GM19025 (cell line): Measurements from ENCODE around the gene ZNF556.
"Not testable (repeated sequence)": the region's sequence is repeated elsewhere in the genome, so short reads cannot be mapped to it uniquely, and the experiment has no call there.

ENCODE experiments used
- ATAC-seq: cut with Tn5 transposase; IDR thresholded peaks from one replicate; pipeline ENCODE4 v1.9.1; 2021; ENCODE audit warnings: mild to moderate bottlenecking, low read depth, moderate library complexity; ENCODE audit not compliant: unreplicated experiment

The ZNF556 gene

GRCh38 chr19:2852598-2852997 lies 14.5 kb upstream of the ZNF556 start:
- no peak for ATAC-seq

GRCh38 chr19:2853015-2853606 lies 14.0 kb upstream of the ZNF556 start:
- no peak for ATAC-seq

GRCh38 chr19:2854849-2855248 lies 12.3 kb upstream of the ZNF556 start:
- ATAC-seq, result no peak

GRCh38 chr19:2856457-2857050 lies 10.6 kb upstream of the ZNF556 start:
- ATAC-seq, result no peak

DNA sequence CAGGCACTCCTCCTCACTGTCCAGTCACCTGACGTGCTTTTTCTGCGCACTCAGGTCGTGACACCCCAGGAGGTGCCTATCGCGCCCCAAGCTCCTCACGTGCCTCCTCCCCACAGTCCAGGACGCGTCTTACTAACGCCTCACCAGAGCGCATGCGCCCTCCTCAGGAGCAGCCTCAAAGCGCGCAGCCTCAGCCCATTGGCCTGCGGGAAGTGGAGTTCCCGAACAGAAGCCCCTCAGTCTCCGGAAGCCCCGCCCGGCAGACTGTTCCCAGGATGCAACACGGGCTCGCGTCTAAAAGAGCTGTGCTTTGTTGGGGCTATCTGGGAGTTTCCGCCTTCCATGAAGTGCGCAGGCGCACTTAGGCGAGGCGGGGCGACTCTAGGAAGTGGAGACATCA lies 8.3 kb upstream of the ZNF556 start:
- no peak for ATAC-seq

GRCh38 chr19:2863816-2864215 lies 3.3 kb upstream of the ZNF556 start:
- no peak for ATAC-seq

DNA sequence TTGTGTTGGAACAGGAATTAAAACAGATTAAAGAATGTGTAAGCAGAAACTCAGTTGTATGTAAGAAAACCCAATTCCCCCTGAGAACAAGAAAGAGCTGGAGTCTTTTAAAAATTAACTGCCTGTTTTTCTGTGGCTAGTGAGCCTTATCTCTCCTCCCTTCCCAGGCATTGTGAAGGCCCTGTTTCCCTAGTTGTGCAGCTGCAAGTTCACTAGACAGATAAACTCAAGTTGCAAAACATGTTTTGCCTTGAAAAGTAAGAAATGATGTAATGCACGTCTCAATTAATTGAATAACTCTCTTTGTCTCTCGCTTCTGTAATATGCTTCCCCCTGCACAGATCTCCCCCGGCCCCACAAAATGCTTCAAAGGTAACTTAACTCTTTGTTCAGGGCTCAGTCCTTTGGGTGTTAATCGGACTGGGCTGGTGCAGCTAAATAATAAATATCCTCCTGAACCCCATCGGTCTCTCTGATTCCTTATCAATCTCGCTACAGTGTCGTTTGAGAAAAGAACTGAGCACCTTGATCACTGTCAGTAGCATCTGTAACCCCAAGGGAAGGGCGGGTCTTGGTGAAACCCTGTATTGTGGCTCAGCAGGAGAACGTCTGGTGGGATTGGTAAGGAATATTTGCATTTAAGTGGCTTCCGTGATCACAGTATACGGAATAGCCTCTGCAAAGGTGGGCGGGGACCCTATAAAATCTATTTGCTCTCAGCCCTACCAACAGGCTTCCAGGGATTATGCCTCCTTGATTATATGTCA lies 1.6 kb upstream of the ZNF556 start:
- no peak for ATAC-seq

GRCh38 chr19:2866495-2867024 lies 575 bp upstream of the ZNF556 start:
- ATAC-seq, result no peak

GRCh38 chr19:2869618-2870017 lies 2.5 kb downstream of the ZNF556 start:
- ATAC-seq, result no peak

DNA sequence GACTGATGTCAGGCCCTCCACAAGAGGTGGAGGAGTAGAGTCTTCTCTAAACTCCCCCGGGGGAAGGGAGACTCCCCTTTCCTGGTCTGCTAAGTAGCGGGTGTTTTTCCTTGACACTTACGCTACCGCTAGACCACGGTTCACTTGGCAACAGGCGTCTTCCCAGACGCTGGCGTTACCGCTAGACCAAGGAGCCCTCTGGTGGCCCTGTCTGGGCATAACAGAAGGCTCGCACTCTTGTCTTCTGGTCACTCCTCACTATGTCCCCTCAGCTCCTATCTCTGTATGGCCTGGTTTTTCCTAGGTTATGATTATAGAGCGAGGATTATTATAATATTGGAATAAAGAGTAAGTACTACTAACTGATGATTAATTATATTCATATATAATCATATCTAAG lies 5.0 kb downstream of the ZNF556 start:
- not testable (repeated sequence) for ATAC-seq

DNA sequence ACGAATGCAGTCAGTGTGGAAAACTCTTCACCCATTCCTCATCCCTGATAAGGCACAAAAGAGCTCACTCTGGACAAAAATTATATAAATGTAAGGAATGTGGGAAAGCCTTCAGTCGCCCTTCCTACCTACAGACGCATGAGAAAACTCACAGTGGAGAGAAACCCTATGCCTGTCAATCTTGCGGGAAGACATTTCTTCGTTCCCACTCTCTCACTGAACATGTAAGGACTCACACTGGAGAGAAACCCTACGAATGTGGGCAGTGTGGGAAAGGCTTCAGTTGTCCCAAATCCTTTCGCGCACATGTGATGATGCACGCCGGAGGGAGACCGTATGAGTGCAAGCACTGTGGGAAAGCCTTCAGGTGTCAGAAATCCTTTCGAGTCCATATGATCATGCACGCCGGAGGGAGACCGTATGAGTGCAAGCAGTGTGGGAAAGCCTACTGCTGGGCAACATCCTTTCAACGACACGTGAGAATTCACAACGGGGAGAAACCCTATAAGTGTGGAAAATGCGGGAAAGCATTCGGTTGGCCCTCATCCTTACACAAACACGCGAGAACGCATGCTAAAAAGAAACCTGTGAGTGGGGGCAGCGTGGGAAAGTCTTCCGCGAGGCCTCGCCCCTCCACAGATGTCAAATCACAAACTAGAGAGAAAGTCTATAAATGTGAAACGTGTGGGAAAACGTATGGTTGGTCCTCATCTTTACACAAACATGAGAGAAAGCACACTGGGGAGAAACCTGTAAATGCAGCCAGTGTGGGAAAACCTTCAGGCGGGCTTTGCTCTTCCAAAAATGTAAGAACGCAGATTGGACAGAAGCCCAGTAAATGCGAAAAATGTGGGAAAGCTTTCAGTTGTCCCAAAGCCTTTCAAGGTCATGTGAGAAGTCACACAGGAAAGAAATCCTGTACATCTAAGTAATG lies 10.5 kb downstream of the ZNF556 start:
- ATAC-seq, result no peak

DNA sequence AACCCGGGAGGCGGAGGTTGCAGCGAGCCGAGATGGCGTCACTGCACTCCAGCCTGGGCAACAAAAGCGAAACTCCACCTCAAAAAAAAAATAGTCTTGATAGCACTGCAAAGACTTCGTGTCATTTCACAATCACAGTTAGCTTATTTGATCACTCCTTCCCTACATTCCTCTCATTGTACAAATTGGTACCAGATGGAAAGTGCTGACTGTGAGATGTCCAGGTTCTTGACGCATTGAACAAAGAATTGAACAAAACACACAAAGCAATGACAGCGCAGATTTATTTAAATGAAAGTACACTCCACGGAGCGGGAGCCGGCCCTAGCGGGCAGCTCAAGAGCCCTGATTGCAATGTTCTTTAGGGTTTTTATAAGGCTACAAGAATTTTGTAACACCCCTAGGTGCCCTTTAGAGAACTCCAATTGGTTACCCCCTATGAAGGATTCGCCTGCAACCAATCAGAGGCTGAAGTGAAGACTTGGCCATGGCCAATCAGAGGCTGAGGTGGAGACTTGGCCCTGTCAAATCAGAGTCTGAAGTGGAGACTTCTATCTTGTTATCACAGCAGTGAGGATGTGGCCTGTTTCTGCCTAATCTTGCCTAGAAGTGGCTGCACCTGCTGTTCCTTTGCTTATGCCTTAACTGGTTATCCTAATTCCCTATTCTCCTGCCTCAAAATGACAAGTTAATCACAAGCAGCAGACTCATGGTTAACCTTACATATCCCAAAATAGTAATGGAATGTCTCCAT lies 16.7 kb downstream of the ZNF556 start:
- no peak for ATAC-seq

DNA sequence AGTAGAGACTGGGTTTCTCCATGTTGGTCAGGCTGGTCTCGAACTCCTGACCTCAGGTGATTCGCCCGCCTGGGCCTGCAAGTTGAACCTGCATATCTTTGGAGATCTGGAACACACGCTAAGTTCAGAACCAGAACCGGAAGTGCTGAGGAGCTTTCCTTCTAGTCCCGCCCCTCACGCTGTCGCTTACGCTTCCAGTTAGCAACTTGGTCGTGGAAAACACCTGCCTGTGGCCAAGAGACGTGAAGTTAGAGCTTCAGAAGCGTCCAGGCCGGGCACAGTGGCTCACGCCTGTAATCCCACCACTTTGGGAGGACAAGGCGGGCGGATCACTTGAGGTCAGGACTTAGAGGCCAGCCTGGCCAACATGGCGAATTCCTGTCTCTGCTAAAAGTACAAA lies 18.6 kb downstream of the ZNF556 start:
- ATAC-seq, result no peak

- no peak for ATAC-seq
Measured at GRCh38 chr19:2887391-2887914, 20.3 kb downstream of the ZNF556 start.

GRCh38 chr19:2888731-2889224 lies 21.6 kb downstream of the ZNF556 start:
- no peak for ATAC-seq

DNA sequence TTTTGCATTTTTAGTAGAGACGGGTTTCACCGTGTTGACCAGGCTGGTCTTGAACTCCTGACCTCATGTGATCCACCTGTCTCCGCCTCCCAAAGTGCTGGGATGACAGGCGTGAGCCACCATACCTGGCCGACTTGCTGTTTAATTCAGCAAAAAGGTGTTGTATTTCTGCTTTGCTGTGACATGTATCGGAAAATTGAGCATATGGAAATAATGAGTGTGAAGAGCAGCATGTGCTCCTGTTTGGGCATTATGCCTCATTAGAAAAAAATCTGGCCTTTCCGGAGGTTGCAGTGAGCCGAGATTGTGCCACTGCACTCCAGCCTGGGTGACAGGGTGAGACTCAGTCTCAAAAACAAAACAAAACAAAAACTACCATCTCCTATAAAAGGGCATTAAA lies 23.4 kb downstream of the ZNF556 start:
- not testable (repeated sequence) for ATAC-seq

DNA sequence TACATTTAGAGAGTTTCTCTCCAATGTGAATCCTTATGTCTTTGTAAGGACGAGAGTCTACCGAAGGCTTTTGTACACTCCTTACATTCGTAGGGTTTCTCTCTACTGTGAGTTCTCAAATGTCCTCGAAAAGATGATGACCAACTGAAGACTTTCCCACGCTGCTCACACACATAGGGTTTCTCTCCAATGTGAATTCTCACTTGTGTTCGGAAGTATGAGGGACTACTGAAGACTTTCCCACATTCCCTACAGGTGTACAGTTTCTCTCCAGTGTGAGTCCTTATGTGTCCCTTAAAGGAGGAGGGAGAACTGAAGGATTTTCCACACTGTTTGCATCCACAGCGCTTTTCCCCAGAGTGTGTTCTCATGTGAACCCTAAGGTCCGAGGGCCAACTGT lies 29.6 kb downstream of the ZNF556 start:
- ATAC-seq, result no peak

GRCh38 chr19:2900296-2901252 lies 33.4 kb downstream of the ZNF556 start, which contains the start of gene ZNF57:
ZNF57 (plus strand) TSS chr19:2900928; CDS start chr19:2901046, 118 bp downstream.
- ATAC-seq, result peak; percentile 94
